Measurements from ENCODE around the gene ARHGEF4.

DNA sequence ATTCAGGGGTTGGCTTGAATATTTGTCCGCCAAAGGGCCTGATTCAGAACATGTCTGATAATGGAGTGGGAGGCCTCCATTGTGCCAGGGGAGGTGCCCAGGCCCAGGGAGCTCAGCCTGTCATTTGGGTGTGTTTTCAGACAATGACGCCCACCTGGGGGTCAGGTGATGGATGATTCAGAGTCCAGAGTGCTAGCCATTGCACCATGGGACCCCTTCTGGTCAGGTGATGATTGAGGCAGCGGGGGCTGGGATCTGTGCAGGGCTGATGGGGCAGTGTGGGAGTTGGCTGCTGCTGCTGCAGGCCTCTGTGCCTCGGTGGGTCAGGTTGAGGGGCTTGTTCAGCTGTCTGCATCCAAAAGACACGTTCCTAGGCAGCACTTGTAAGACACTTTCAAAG lies 8.3 kb upstream of the ARHGEF4 start:
- TF ChIP-seq EZH2 (optimal IDR thresholded peaks at IDR 0.05; ENCODE audit: low read depth, low read length) (no peak), CTCF (IDR thresholded peaks at IDR 0.05; ENCODE audit: low read length) (no peak), EZH2phosphoT487 (IDR thresholded peaks at IDR 0.05; ENCODE audit: low read length) (no peak)
